Hepatocyte (in vitro differentiated cells): ENCODE measurements around the gene CDKL4.

Source experiments
- EZH2 ChIP-seq: fragments of 200-600 bp; sonication (generic); IDR thresholded peaks from 2 replicates; pipeline ENCODE4 v1.6.1; 2016; ENCODE audit warnings: antibody characterized with exemption, mild to moderate bottlenecking, borderline replicate concordance
- EZH2phosphoT487 ChIP-seq: fragments of 200-600 bp; sonication (generic); IDR thresholded peaks from one replicate; pipeline ENCODE4 v1.6.1; 2018; ENCODE audit warnings: antibody characterized with exemption, mild to moderate bottlenecking, low read depth, moderate library complexity; ENCODE audit not compliant: unreplicated experiment, severe bottlenecking
- TF ChIP-seq, protein P1 (sequence below): fragments of 200-600 bp; sonication (generic); IDR thresholded peaks from 2 replicates; pipeline ENCODE4 v1.5.1; 2016; ENCODE audit warnings: antibody characterized with exemption, mild to moderate bottlenecking; ENCODE audit not compliant: poor library complexity

DNA sequence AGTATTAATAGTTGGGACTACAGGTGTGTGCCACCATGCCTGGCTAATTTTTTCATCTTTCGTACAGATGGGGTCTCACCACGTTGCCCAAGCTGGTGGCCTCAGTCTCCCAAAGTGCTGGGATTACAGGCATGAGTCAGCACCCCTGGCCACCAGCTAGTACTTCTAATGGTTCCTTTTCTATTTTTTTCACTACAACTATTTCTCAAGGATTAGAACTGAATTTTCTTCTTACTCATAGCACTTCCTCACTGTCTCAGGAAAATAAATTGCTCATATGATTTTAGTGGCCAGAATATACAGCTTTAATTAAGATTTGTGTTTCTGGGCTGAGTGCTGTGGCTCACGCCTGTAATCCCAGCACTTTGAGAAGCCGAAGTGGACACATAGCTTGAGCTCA lies 79.7 kb downstream of the CDKL4 start:
- TF ChIP-seq, protein P1, sequence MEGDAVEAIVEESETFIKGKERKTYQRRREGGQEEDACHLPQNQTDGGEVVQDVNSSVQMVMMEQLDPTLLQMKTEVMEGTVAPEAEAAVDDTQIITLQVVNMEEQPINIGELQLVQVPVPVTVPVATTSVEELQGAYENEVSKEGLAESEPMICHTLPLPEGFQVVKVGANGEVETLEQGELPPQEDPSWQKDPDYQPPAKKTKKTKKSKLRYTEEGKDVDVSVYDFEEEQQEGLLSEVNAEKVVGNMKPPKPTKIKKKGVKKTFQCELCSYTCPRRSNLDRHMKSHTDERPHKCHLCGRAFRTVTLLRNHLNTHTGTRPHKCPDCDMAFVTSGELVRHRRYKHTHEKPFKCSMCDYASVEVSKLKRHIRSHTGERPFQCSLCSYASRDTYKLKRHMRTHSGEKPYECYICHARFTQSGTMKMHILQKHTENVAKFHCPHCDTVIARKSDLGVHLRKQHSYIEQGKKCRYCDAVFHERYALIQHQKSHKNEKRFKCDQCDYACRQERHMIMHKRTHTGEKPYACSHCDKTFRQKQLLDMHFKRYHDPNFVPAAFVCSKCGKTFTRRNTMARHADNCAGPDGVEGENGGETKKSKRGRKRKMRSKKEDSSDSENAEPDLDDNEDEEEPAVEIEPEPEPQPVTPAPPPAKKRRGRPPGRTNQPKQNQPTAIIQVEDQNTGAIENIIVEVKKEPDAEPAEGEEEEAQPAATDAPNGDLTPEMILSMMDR = no peak
- TF ChIP-seq EZH2 (no peak), EZH2phosphoT487 (no peak)
